HG03354 (cell line): Measurements from ENCODE around the gene GABBR2.
"Not testable (repeated sequence)": the region's sequence is repeated elsewhere in the genome, so short reads cannot be mapped to it uniquely, and the experiment has no call there.

Experiments used
- ATAC-seq: cut with Tn5 transposase; IDR thresholded peaks from one replicate; pipeline ENCODE4 v1.9.1; 2021; ENCODE audit warnings: mild to moderate bottlenecking; ENCODE audit not compliant: unreplicated experiment, poor library complexity, severe bottlenecking

Gene GABBR2

DNA sequence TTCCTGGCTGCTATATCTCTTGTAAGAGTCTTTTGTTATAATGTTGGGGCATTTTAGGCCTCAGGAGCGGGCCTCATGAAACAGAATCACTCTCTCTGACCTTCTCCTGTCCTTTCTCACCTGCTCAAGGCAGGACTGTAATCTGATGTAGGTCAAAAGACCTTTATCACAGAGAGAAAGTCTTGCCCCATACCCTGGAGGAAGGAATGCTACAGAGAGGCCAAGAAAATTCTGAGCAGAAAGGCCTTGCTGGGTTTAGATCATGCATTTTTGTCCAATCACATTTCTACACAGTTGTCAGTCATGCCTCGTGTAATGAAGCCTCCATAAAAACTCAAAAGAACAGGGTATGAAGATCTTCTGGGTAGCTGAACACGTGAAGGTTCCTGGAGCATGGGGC is 408.1 kb downstream of the GABBR2 start:
- ATAC-seq = no peak

- no peak for ATAC-seq
Measured at GRCh38 chr9:98298476-98298875, 410.3 kb downstream of the GABBR2 start.

GRCh38 chr9:98295824-98296223 is 412.9 kb downstream of the GABBR2 start:
- no peak for ATAC-seq

- ATAC-seq = no peak
Measured at GRCh38 chr9:98291820-98292219, 416.9 kb downstream of the GABBR2 start.

- no peak for ATAC-seq
Measured at GRCh38 chr9:98290411-98290810, 418.3 kb downstream of the GABBR2 start.

DNA sequence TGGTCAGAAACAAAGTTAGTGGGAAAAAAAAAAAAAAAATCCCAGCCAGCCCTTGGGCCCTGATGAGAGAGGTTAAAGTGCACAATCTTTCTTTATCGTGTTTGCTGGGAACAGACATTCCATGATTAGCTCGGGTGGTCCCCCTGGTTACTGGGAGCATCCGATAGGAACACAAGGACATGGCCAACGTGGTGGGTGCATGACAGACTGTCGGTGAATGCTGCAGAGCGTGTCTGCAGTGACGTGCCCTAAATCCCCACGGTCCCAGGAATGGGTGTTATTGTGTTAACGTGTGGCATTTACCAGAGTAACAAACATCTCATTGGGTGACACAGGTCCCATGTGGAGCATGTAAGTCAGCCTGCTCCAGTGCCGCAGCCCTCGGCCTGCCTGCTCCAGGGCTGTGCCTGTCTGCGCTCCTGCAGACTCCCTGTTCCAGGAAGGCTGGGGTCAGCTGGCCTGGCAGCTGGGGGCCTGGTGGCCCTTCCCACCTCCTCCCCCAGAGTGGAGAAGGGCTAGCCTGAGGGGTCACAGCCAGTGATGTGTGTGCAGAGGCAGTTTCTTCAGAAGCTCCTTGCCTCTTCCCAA is 419.0 kb downstream of the GABBR2 start:
- ATAC-seq = no peak

GRCh38 chr9:98288881-98289280 is 419.9 kb downstream of the GABBR2 start:
- ATAC-seq = no peak

- no peak for ATAC-seq
Measured at GRCh38 chr9:98287384-98287783, 421.4 kb downstream of the GABBR2 start.

DNA sequence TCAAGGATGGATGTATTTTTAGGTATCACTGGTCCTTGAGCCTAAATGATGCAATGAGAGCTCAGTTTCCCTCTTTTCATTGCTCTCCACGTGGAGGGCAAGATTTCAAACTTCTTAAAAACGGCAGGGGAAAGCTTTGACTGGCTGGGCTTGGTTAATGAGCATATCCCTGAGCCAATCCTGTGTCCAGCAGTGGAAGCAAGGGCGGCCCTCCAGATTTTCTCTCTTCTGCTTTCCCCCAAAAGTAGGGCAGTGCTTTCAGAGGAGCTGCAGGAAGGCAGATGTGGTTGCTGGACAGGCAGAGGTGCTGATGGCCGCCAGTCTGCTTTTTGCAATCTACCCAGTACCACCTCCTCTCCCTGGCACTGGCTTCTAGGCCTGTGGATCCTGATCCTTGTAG is 423.3 kb downstream of the GABBR2 start:
- no peak for ATAC-seq

- ATAC-seq = no peak
Measured at GRCh38 chr9:98284754-98285153, 424.0 kb downstream of the GABBR2 start.

- ATAC-seq = not testable (repeated sequence)
Measured at GRCh38 chr9:98283143-98283542, 425.6 kb downstream of the GABBR2 start.

GRCh38 chr9:98281281-98281680 is 427.5 kb downstream of the GABBR2 start:
- ATAC-seq = no peak

GRCh38 chr9:98280574-98280973 is 428.2 kb downstream of the GABBR2 start:
- no peak for ATAC-seq

GRCh38 chr9:98280162-98280561 is 428.6 kb downstream of the GABBR2 start:
- no peak for ATAC-seq

DNA sequence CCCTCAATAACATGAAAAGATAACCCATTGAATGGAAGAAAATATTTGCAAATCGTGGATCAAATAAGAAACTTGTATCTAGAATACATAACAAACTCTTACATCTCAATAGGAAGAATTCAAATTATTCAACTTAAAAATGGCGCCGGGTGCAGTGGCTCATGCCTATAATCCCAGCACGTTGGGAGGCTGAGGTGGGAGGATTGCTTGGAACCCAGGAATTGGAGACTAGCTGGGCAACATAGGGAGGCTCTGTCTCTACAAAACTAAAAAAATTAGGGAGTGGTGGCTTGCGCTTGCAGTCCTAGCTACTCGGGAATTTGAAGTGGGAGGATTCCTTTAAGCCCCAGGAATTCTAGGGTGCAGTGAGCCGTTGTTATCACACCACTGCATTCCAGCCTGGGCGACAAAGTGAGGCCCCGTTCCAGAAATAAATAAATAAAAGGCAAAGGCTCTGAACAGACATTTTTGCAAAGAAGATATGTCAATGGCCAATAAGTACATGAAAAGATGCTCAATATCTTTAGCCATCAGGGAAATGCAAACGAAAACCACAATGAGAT is 431.7 kb downstream of the GABBR2 start:
- no peak for ATAC-seq

- no peak for ATAC-seq
Measured at GRCh38 chr9:98275159-98275558, 433.6 kb downstream of the GABBR2 start.

- no peak for ATAC-seq
Measured at GRCh38 chr9:98272083-98272482, 436.7 kb downstream of the GABBR2 start.

- ATAC-seq = no peak
Measured at GRCh38 chr9:98271479-98271878, 437.3 kb downstream of the GABBR2 start.

DNA sequence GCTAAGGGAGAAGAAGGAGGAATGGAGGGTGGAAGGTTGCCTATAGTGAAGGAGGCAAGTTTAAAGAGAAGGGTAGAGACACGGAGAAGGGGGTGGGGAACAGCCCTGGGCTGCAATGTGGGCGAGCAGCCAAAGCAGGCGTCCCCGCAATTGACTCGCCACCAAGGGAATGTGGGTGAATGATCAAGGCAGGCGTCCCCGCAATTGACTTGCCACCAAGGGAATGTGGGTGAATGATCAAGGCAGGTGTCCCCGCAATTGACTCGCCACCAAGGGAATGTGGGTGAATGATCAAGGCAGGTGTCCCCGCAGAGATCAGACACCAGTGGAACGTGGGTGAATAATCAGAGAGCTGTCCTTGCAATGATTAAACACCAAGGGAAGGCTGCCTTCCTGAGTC is 438.5 kb downstream of the GABBR2 start:
- ATAC-seq = not testable (repeated sequence)

GRCh38 chr9:98269652-98270051 is 439.1 kb downstream of the GABBR2 start:
- ATAC-seq = not testable (repeated sequence)

DNA sequence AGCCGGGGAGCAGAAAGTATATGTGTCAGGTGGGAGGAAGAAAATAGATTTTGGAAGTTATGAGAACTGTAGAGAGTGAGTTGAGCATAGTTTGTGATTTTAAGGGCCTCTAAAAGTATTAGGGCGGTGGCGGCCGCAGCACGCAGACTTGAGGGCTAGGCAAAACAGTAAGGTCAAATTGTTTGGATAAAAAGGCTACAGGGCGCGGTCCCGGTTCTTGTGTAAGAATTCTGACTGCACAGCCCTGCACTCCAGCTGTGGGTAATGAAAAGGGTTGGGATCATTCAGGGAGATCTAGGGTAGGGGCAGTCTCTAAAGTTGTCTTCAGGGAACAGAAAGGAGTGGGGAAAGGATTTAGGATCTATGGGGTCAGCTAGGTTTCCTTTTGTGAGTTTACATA is 441.2 kb downstream of the GABBR2 start:
- ATAC-seq = not testable (repeated sequence)

- ATAC-seq = no peak
Measured at GRCh38 chr9:98264516-98264915, 444.2 kb downstream of the GABBR2 start.
